Neural progenitor cell (in vitro differentiated cells): Measurements from ENCODE around the gene PRPF8.

ENCODE experiments used
- EZH2 ChIP-seq: fragments of 200-600 bp; sonication (generic); IDR thresholded peaks from 2 replicates; pipeline ENCODE4 v1.6.1; 2017; ENCODE audit warnings: antibody characterized with exemption, mild to moderate bottlenecking, moderate library complexity
- EZH2phosphoT487 ChIP-seq: fragments of 200-600 bp; sonication (generic); IDR thresholded peaks from 2 replicates; pipeline ENCODE4 v1.6.1; 2017; ENCODE audit warnings: antibody characterized with exemption
- TF ChIP-seq, protein P1 (sequence below): fragments of 200-600 bp; sonication (generic); IDR thresholded peaks from 2 replicates; pipeline ENCODE4 v1.5.1; 2017; ENCODE audit warnings: antibody characterized with exemption, mild to moderate bottlenecking

DNA sequence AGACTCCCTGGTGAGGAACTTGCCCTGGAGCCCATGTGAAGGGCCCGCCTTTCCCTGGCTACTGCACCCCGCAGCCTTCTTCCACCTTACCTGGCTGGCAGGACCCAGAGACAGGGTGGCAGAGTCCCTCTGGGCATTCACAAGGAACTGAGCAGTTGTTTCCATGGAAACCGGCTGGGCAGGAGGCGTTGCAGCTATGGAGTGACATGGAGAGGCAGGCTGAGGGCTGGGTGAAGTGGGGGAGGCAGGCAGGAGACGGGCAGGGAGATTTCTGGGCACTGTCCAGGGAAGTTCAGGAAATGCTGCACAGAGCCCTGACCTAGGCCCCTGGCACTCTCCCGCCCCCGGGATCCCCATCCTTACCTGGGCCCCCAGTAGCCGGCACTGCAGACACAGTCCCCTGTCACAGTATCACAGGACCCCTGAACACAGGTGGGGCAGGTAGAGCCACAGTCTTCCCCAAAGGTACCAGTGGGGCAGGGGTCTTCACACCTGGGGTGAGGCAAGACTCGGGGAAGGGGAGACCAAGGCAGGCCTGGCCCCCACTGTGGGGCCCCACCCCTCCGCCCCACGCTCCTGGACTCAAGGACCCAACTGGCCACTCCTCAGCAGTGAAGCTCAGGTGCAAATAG lies 45.0 kb downstream of the PRPF8 start:
- TF ChIP-seq, protein P1, sequence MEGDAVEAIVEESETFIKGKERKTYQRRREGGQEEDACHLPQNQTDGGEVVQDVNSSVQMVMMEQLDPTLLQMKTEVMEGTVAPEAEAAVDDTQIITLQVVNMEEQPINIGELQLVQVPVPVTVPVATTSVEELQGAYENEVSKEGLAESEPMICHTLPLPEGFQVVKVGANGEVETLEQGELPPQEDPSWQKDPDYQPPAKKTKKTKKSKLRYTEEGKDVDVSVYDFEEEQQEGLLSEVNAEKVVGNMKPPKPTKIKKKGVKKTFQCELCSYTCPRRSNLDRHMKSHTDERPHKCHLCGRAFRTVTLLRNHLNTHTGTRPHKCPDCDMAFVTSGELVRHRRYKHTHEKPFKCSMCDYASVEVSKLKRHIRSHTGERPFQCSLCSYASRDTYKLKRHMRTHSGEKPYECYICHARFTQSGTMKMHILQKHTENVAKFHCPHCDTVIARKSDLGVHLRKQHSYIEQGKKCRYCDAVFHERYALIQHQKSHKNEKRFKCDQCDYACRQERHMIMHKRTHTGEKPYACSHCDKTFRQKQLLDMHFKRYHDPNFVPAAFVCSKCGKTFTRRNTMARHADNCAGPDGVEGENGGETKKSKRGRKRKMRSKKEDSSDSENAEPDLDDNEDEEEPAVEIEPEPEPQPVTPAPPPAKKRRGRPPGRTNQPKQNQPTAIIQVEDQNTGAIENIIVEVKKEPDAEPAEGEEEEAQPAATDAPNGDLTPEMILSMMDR = no peak
- TF ChIP-seq EZH2phosphoT487 (no peak), EZH2 (no peak)
